ENCODE results near the gene MYO5A. TPM values are rescaled to one million over a fixed set of nuclear protein-coding genes. Genes with fewer than 3 reads are reported as not detected.
"Not testable (repeated sequence)": the region's sequence is repeated elsewhere in the genome, so short reads cannot be mapped to it uniquely, and the experiment has no call there.

Gene MYO5A
- total RNA-seq, 1 donor = 54.3 TPM

DNA sequence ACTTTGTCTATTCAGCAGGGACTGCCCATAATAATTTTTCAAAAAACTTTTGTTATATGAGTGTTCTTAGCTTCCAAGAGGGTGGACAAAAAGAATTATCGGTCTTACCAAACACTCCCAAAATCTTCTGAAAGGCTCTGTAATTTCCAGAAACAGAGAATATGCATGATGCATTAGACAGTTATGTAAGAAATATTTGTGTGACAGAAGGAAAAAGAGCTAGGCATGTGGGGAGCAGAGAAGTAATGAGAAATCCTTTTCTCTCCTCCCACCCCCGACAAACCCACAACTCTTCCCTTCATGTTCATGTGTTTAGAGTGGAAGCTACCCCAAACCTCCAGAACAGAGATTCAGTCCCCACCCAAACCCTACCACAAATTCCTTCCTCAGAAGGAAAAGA lies 86.8 kb downstream of the MYO5A start:
- no peak overlapping the region for H3K27ac ChIP-seq (ENCODE audit: low read depth, low read length)
- peaks cover 10% of the 10 kb centered on the region for H3K4me1 ChIP-seq (ENCODE audit: insufficient read depth, low read length)
- no peak overlapping the region for H3K4me2 ChIP-seq (ENCODE audit: insufficient read depth, low read length)
- DNase-seq (ENCODE audit: insufficient read length, low spot score, missing footprints) = peak; percentile 76
- no peak overlapping the region for H3K4me3 ChIP-seq (ENCODE audit: insufficient read depth, low read length)
- no peaks in the 10 kb centered on the region for H3K27me3 ChIP-seq (ENCODE audit: insufficient read depth, low read length)
- TF ChIP-seq, protein P1, sequence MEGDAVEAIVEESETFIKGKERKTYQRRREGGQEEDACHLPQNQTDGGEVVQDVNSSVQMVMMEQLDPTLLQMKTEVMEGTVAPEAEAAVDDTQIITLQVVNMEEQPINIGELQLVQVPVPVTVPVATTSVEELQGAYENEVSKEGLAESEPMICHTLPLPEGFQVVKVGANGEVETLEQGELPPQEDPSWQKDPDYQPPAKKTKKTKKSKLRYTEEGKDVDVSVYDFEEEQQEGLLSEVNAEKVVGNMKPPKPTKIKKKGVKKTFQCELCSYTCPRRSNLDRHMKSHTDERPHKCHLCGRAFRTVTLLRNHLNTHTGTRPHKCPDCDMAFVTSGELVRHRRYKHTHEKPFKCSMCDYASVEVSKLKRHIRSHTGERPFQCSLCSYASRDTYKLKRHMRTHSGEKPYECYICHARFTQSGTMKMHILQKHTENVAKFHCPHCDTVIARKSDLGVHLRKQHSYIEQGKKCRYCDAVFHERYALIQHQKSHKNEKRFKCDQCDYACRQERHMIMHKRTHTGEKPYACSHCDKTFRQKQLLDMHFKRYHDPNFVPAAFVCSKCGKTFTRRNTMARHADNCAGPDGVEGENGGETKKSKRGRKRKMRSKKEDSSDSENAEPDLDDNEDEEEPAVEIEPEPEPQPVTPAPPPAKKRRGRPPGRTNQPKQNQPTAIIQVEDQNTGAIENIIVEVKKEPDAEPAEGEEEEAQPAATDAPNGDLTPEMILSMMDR (IDR thresholded peaks at IDR 0.05; ENCODE audit: extremely low read depth, low read depth, low read length) = no peak
- H3K9me3 ChIP-seq (ENCODE audit: low read depth, low read length) = no peaks in the 10 kb centered on the region
- H2AFZ ChIP-seq (ENCODE audit: low read length) = no peak overlapping the region
- H3K79me2 ChIP-seq (ENCODE audit: insufficient read depth, low read length) = peaks cover 23% of the 10 kb centered on the region
- peaks cover 22% of the 10 kb centered on the region for H4K20me1 ChIP-seq (ENCODE audit: insufficient read depth, low read length)
- H3K36me3 ChIP-seq (ENCODE audit: insufficient read depth, low read length) = no peaks in the 10 kb centered on the region

DNA sequence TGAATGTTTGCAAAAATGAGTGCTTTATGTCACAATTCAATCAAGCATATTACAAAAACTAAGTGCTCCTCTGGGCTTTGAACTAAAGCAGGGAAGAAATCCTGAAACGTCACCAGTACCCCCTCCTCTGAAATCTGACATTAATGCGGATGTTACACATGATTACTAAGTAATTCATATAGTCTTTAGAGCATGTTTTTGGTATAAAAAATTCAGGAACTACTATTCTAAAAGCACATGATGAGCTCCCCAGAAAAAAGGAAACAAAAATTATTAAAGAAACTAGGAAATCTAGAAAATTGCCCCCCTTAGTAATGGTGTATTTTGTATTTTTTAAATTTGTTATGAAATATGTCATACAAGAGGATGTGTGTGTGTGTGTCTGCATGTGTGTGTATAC lies 87.7 kb downstream of the MYO5A start:
- Histone ChIP-seq H3K4me2 (ENCODE audit: insufficient read depth, low read length) (no peak overlapping the region), H3K9me3 (ENCODE audit: low read depth, low read length) (no peaks in the 10 kb centered on the region), H3K27me3 (ENCODE audit: insufficient read depth, low read length) (no peaks in the 10 kb centered on the region), H2AFZ (ENCODE audit: low read length) (no peak overlapping the region), H3K4me3 (ENCODE audit: insufficient read depth, low read length) (no peak overlapping the region), H4K20me1 (ENCODE audit: insufficient read depth, low read length) (peaks cover 22% of the 10 kb centered on the region), H3K79me2 (ENCODE audit: insufficient read depth, low read length) (peaks cover 23% of the 10 kb centered on the region), H3K27ac (ENCODE audit: low read depth, low read length) (no peak overlapping the region), H3K36me3 (ENCODE audit: insufficient read depth, low read length) (no peaks in the 10 kb centered on the region), H3K4me1 (ENCODE audit: insufficient read depth, low read length) (peaks cover 10% of the 10 kb centered on the region)
- no peak for DNase-seq (ENCODE audit: insufficient read length, low spot score, missing footprints)
- TF ChIP-seq, protein P1 (IDR thresholded peaks at IDR 0.05; ENCODE audit: extremely low read depth, low read depth, low read length) = no peak

DNA sequence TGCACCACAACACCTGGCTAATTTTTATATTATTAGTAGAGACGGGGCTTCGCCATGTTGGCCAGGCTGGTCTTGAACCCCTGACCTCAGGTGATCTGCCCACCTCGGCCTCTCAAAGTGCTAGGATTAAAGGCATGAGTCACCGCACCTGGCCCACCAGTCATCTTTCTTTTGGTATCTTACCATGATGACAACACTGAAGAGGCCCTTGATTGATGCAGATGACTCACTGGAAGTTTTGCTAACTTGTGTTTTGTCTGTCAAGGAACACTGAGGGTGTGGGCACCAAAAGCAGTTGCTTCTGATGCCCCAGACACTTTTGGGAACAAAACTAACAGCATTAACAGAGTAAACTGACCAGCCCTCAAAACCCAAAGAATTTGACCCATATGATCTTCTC lies 88.3 kb downstream of the MYO5A start:
- peaks cover 23% of the 10 kb centered on the region for H3K79me2 ChIP-seq (ENCODE audit: insufficient read depth, low read length)
- H3K4me2 ChIP-seq (ENCODE audit: insufficient read depth, low read length) = no peak overlapping the region
- H3K36me3 ChIP-seq (ENCODE audit: insufficient read depth, low read length) = no peaks in the 10 kb centered on the region
- H3K27ac ChIP-seq (ENCODE audit: low read depth, low read length) = no peak overlapping the region
- no peak overlapping the region for H3K4me3 ChIP-seq (ENCODE audit: insufficient read depth, low read length)
- DNase-seq (ENCODE audit: insufficient read length, low spot score, missing footprints) = peak; percentile 61
- H2AFZ ChIP-seq (ENCODE audit: low read length) = no peak overlapping the region
- peaks cover 22% of the 10 kb centered on the region for H4K20me1 ChIP-seq (ENCODE audit: insufficient read depth, low read length)
- TF ChIP-seq, protein P1 (IDR thresholded peaks at IDR 0.05; ENCODE audit: extremely low read depth, low read depth, low read length) = no peak
- H3K4me1 ChIP-seq (ENCODE audit: insufficient read depth, low read length) = peaks cover 10% of the 10 kb centered on the region
- no peaks in the 10 kb centered on the region for H3K27me3 ChIP-seq (ENCODE audit: insufficient read depth, low read length)
- H3K9me3 ChIP-seq (ENCODE audit: low read depth, low read length) = no peaks in the 10 kb centered on the region

DNA sequence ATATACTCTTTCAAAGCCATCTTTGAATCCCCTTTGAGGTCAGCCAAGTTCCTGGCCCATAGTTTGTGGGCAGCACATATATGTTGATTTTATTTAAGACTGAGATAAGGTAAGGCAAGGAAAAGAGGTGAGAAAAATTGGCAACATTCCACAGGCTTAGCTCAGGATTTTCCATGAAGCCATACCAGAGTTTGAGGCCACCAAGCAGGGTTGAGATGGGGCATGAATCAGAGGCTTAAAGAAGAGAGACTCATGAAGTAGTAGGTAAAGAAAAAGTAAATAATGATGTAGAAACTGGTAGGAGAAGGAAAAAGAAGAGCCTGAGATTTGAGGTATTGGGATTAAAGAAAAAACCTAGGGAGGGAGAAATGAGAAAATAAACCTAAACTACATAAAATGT lies 89.2 kb downstream of the MYO5A start:
- H3K36me3 ChIP-seq (ENCODE audit: insufficient read depth, low read length) = no peaks in the 10 kb centered on the region
- no peak overlapping the region for H3K4me3 ChIP-seq (ENCODE audit: insufficient read depth, low read length)
- H3K27me3 ChIP-seq (ENCODE audit: insufficient read depth, low read length) = no peaks in the 10 kb centered on the region
- no peak overlapping the region for H2AFZ ChIP-seq (ENCODE audit: low read length)
- H3K27ac ChIP-seq (ENCODE audit: low read depth, low read length) = no peak overlapping the region
- TF ChIP-seq, protein P1 (IDR thresholded peaks at IDR 0.05; ENCODE audit: extremely low read depth, low read depth, low read length) = no peak
- no peak for DNase-seq (ENCODE audit: insufficient read length, low spot score, missing footprints)
- peaks cover 10% of the 10 kb centered on the region for H3K4me1 ChIP-seq (ENCODE audit: insufficient read depth, low read length)
- no peaks in the 10 kb centered on the region for H3K9me3 ChIP-seq (ENCODE audit: low read depth, low read length)
- H3K4me2 ChIP-seq (ENCODE audit: insufficient read depth, low read length) = no peak overlapping the region
- peaks cover 21% of the 10 kb centered on the region for H3K79me2 ChIP-seq (ENCODE audit: insufficient read depth, low read length)
- H4K20me1 ChIP-seq (ENCODE audit: insufficient read depth, low read length) = peaks cover 20% of the 10 kb centered on the region

DNA sequence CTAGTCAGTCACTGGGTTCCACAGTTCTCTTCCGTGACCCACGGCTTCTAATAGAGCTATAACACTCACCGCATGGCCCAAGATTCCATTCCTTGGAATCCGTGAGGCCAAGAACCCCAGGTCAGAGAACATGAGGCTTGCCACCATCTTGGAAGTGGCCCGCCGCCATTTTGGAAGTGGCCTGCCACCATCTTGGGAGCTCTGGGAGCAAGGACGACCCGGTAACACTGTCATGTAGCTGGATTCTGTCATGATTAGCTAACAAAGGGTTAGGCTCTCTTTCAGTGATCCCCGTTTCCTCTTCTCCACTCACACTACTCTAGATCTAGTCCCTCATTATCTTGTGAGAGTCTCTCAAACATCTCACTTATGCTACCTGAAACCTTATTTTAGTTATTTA lies 89.6 kb downstream of the MYO5A start:
- not testable (repeated sequence) for H3K36me3 ChIP-seq (ENCODE audit: insufficient read depth, low read length); H3K4me3 ChIP-seq (ENCODE audit: insufficient read depth, low read length); H3K4me2 ChIP-seq (ENCODE audit: insufficient read depth, low read length); H3K27me3 ChIP-seq (ENCODE audit: insufficient read depth, low read length); H3K9me3 ChIP-seq (ENCODE audit: low read depth, low read length); H2AFZ ChIP-seq (ENCODE audit: low read length); DNase-seq (ENCODE audit: insufficient read length, low spot score, missing footprints); H3K27ac ChIP-seq (ENCODE audit: low read depth, low read length)
- H3K79me2 ChIP-seq (ENCODE audit: insufficient read depth, low read length) = peaks cover 21% of the 10 kb centered on the region
- H3K4me1 ChIP-seq (ENCODE audit: insufficient read depth, low read length) = peaks cover 10% of the 10 kb centered on the region
- peaks cover 21% of the 10 kb centered on the region for H4K20me1 ChIP-seq (ENCODE audit: insufficient read depth, low read length)
